K562 (cell line): ENCODE results near the gene LRIT3. TPM values are rescaled to one million over a fixed set of nuclear protein-coding genes. Genes with fewer than 3 reads are reported as not detected.

Experiments
- ARID1B ChIP-seq: fragments of 450-650 bp; IDR thresholded peaks from 2 replicates; pipeline ENCODE4 v1.6.1; 2016; ENCODE audit warnings: antibody characterized with exemption, mild to moderate bottlenecking, inconsistent platforms
- ATF3 ChIP-seq, 2 experiments: fragments of 450-650 bp in 1 of 2; sonication (generic) in 1 of 2; formaldehyde crosslinking in 1 of 2; IDR thresholded peaks in 1 of 2; conservative IDR thresholded peaks in 1 of 2; 2 replicates each; pipeline versions ENCODE4 v1.6.1 to v1.8.1; 2016 to 2023; ENCODE audit warnings: mild to moderate bottlenecking in 2 of 2, moderate library complexity in 2 of 2, inconsistent platforms in 1 of 2, missing genetic modification reagents in 1 of 2
- C11orf30 ChIP-seq: fragments of 450-650 bp; IDR thresholded peaks from 2 replicates; pipeline ENCODE4 v1.6.1; 2016; ENCODE audit warnings: low read depth, mild to moderate bottlenecking
- CC2D1A ChIP-seq: fragments of 450-650 bp; IDR thresholded peaks from 2 replicates; pipeline ENCODE4 v1.6.1; 2017; ENCODE audit warnings: mild to moderate bottlenecking
- CTBP1 ChIP-seq: fragments of 450-650 bp; IDR thresholded peaks from 2 replicates; pipeline ENCODE4 v1.6.1; 2016; ENCODE audit warnings: borderline replicate concordance
- DPF2 ChIP-seq: fragments of 450-650 bp; IDR thresholded peaks from 2 replicates; pipeline ENCODE4 v1.6.1; 2016
- ELF4 ChIP-seq: fragments of 450-650 bp; formaldehyde crosslinking; IDR thresholded peaks from 2 replicates; pipeline ENCODE4 v1.4.0; 2022; ENCODE audit warnings: missing genetic modification characterization
- FOXM1 ChIP-seq, 2 experiments: fragments of 450-650 bp in 1 of 2; sonication (generic) in 1 of 2; formaldehyde crosslinking in 1 of 2; IDR thresholded peaks; 2 replicates each; pipeline versions ENCODE4 v1.6.1 to v1.9.0; 2017 to 2022; ENCODE audit warnings: low read depth in 2 of 2, mild to moderate bottlenecking in 2 of 2, missing genetic modification reagents in 1 of 2, moderate library complexity in 1 of 2
- MAFF ChIP-seq: IDR thresholded peaks from 2 replicates; pipeline ENCODE4 v1.6.1; 2012; ENCODE audit warnings: low read length, improper control_type of control experiment
- MAFG ChIP-seq: fragments of 450-650 bp; conservative IDR thresholded peaks from 2 replicates; pipeline ENCODE4 v1.6.1; 2016; ENCODE audit warnings: missing genetic modification characterization, missing compliant biosample characterization
- MAFK ChIP-seq: IDR thresholded peaks from 2 replicates; pipeline ENCODE4 v1.6.1; 2011; ENCODE audit warnings: low read length, improper control_type of control experiment
- NR4A1 ChIP-seq, 2 experiments: fragments of 250-450 bp in 1 of 2; fragments of 450-650 bp in 1 of 2; sonication (Bioruptor Pico) in 1 of 2; IDR thresholded peaks; 2 replicates each; pipeline versions ENCODE4 v1.4.0 to v1.6.1; 2016 to 2020; ENCODE audit warnings: mild to moderate bottlenecking in 2 of 2, missing compliant biosample characterization in 1 of 2, missing genetic modification characterization in 1 of 2, moderate library complexity in 1 of 2
- PHF8 ChIP-seq: fragments of 200-600 bp; sonication (generic); IDR thresholded peaks from 2 replicates; pipeline ENCODE4 v1.6.1; 2012; ENCODE audit warnings: mixed run types, mild to moderate bottlenecking, inconsistent platforms, low read length, moderate library complexity, borderline replicate concordance
- POLR2H ChIP-seq: IDR thresholded peaks from 2 replicates; pipeline ENCODE4 v1.6.1; 2016; ENCODE audit warnings: missing genetic modification characterization, low read depth, mild to moderate bottlenecking, control low read depth, missing compliant biosample characterization, moderate library complexity
- RBFOX2 ChIP-seq: fragments of 200-400 bp; formaldehyde crosslinking; IDR thresholded peaks from 2 replicates; pipeline ENCODE4 v1.6.1; 2017; ENCODE audit warnings: low read depth, mild to moderate bottlenecking, low read length, moderate library complexity
- RBM25 ChIP-seq: fragments of 200-400 bp; formaldehyde crosslinking; IDR thresholded peaks from 2 replicates; pipeline ENCODE4 v1.6.1; 2018; ENCODE audit warnings: low read length, low read depth, moderate library complexity; ENCODE audit not compliant: severe bottlenecking
- TAF7 ChIP-seq: fragments of 450-650 bp; IDR thresholded peaks from 2 replicates; pipeline ENCODE4 v1.6.1; 2016; ENCODE audit warnings: missing genetic modification characterization, missing compliant biosample characterization
- ZBTB8A ChIP-seq: fragments of 450-650 bp; IDR thresholded peaks from 2 replicates; pipeline ENCODE4 v1.6.1; 2018; ENCODE audit warnings: mild to moderate bottlenecking, moderate library complexity; ENCODE audit not compliant: partially characterized antibody
- ZFX ChIP-seq: sonication (generic); formaldehyde crosslinking; IDR thresholded peaks from 2 replicates; pipeline ENCODE4 v1.8.0; 2022; ENCODE audit warnings: mild to moderate bottlenecking, missing genetic modification reagents, moderate library complexity
- polyA plus RNA-seq, 8 experiments: library from polyadenylated mRNA; depleted of rRNA in 4 of 8; stranded (reverse) in 5 of 8; unstranded in 3 of 8; fragments of >200 nt; fragmentation: Nextera tagmentation in 2 of 8; fragmentation: Illumina TruSeq in 1 of 8; extraction: Ambion mirVana in 2 of 8; extraction: Trizol in 1 of 8; gene quantifications; 2 replicates each; pipeline versions ENCODE4 v1.2.1 to v1.2.3, GENCODE V29; 2011 to 2014; ENCODE audit warnings: inconsistent platforms in 1 of 8, missing spikeins in 1 of 8
- total RNA-seq, 7 experiments: library from RNA; depleted of rRNA in 6 of 7; stranded (reverse); fragments of >200 nt in 6 of 7; fragmentation: Illumina TruSeq in 2 of 7; extraction: Trizol in 2 of 7; gene quantifications; 2 replicates each; pipeline versions ENCODE4 v1.2.1 to v1.2.3, GENCODE V29; 2011 to 2021; ENCODE audit warnings: low replicate concordance in 1 of 7
- TF ChIP-seq, protein P1 (sequence below), 2 experiments: IDR thresholded peaks in 1 of 2; conservative IDR thresholded peaks in 1 of 2; 2 replicates each; pipeline ENCODE4 v1.6.1; 2016; ENCODE audit warnings: low read depth in 2 of 2, mild to moderate bottlenecking in 1 of 2, missing compliant biosample characterization in 1 of 2, missing genetic modification characterization in 1 of 2, moderate library complexity in 1 of 2

Gene LRIT3
- total and polyA plus RNA-seq, 9 of the 15 experiments (the other 6 are each of a cell fraction or from before 2014, with no cell fraction given), result 0.04 to 0.10 (median 0.04) TPM; not detected in 4

DNA sequence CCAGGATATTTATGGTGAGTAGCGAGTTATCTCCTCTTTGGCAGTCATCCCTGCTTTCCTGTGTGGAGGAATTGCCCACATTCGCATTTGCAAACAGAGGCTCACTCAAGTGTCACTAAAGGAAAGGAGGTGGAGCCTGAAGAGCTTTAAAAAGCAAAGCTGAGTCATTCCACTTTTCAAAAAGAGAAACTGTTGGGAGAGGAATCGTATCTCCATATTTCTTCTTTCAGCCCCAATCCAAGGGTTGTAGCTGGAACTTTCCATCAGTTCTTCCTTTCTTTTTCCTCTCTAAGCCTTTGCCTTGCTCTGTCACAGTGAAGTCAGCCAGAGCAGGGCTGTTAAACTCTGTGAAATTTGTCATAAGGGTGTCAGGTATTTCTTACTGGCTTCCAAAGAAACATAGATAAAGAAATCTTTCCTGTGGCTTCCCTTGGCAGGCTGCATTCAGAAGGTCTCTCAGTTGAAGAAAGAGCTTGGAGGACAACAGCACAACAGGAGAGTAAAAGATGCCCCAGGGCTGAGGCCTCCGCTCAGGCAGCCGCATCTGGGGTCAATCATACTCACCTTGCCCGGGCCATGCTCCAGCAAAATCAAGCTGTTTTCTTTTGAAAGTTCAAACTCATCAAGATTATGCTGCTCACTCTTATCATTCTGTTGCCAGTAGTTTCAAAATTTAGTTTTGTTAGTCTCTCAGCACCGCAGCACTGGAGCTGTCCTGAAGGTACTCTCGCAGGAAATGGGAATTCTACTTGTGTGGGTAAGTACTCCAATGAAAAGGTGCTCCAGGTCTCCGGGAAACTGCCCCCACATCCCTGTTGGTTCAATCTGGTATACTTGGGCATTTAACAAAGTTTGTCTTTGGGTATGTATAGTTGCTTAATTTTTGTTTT, 65.0 kb downstream of the LRIT3 start, which contains the start of gene EGF (continued):
- TF ChIP-seq, protein P1, sequence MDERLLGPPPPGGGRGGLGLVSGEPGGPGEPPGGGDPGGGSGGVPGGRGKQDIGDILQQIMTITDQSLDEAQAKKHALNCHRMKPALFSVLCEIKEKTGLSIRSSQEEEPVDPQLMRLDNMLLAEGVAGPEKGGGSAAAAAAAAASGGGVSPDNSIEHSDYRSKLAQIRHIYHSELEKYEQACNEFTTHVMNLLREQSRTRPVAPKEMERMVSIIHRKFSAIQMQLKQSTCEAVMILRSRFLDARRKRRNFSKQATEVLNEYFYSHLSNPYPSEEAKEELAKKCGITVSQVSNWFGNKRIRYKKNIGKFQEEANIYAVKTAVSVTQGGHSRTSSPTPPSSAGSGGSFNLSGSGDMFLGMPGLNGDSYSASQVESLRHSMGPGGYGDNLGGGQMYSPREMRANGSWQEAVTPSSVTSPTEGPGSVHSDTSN (CRISPR knock-in tag; IDR thresholded peaks at IDR 0.05; ENCODE audit: low read depth), result no peak
- TF ChIP-seq, protein P1 (tag; conservative IDR thresholded peaks at IDR 0.05; ENCODE audit: low read depth), result peak; percentile 42; the same call in 1 of the 2 replicates
- TF ChIP-seq TAF7 (peak; percentile 47; the same call in 1 of the 2 replicates), ZBTB8A (no peak), MAFK (peak; percentile 69), FOXM1 (IDR thresholded peaks at IDR 0.05; ENCODE audit: low read depth) (peak; percentile 96), FOXM1 (CRISPR knock-in tag; IDR thresholded peaks at IDR 0.05; ENCODE audit: low read depth) (no peak; the same call in 1 of the 2 replicates), ATF3 (IDR thresholded peaks at IDR 0.05) (peak; percentile 55; the same call in 1 of the 2 replicates), ATF3 (CRISPR knock-in tag; conservative IDR thresholded peaks at IDR 0.05) (no peak), CC2D1A (peak; percentile 40; the same call in 1 of the 2 replicates), CTBP1 (peak; percentile 29; the same call in 1 of the 2 replicates), MAFF (peak; percentile 62; the same call in 1 of the 2 replicates), PHF8 (peak; percentile 29; the same call in 1 of the 2 replicates), C11orf30 (peak; percentile 83), RBM25 (no peak), ELF4 (CRISPR knock-in tag) (no peak), MAFG (peak; percentile 86), RBFOX2 (0 out of 2 replicates have a peak, but pooled peaks have one; percentile 25), NR4A1 (CRISPR knock-in tag; IDR thresholded peaks at IDR 0.05) (no peak), NR4A1 (tag; IDR thresholded peaks at IDR 0.05) (no peak), POLR2H (tag) (peak; percentile 88), DPF2 (peak; percentile 58), ZFX (peak; percentile 14; the same call in 1 of the 2 replicates), ARID1B (peak; percentile 21; the same call in 1 of the 2 replicates)
